HG03575 (cell line): ENCODE measurements around the gene SYNPO2.

Experiments used
- ATAC-seq: cut with Tn5 transposase; IDR thresholded peaks from one replicate; pipeline ENCODE4 v1.9.1; 2021; ENCODE audit not compliant: unreplicated experiment, insufficient number of reproducible peaks, low FRiP score; ENCODE audit errors: extremely low read depth

Gene SYNPO2

GRCh38 chr4:118888666-118889311 lies at the start of gene SYNPO2:
TSS of gene SYNPO2 (plus strand) at chr4:118888854. CDS start at chr4:118889037, 183 bp downstream.
- ATAC-seq = no peak

- ATAC-seq = no peak
These were observed 49.3 kb upstream of the SYNPO2 start for GRCh38 chr4:118839221-118839927.

GRCh38 chr4:118842055-118842454 lies 46.6 kb upstream of the SYNPO2 start:
- ATAC-seq = no peak

GRCh38 chr4:118843237-118843636 lies 45.4 kb upstream of the SYNPO2 start:
- ATAC-seq = no peak

GRCh38 chr4:118845552-118846050 lies 43.1 kb upstream of the SYNPO2 start:
- ATAC-seq = no peak

GRCh38 chr4:118846979-118847378 lies 41.7 kb upstream of the SYNPO2 start:
- no peak for ATAC-seq

- ATAC-seq = no peak
These were observed 40.4 kb upstream of the SYNPO2 start for GRCh38 chr4:118848242-118848641.

GRCh38 chr4:118848901-118849300 lies 39.8 kb upstream of the SYNPO2 start:
- no peak for ATAC-seq

- no peak for ATAC-seq
These were observed 38.7 kb upstream of the SYNPO2 start for GRCh38 chr4:118849867-118850487.

- peak; percentile 94 for ATAC-seq
These were observed 38.0 kb upstream of the SYNPO2 start for GRCh38 chr4:118850488-118851173.

GRCh38 chr4:118857760-118858159 lies 30.9 kb upstream of the SYNPO2 start:
- no peak for ATAC-seq

- ATAC-seq = no peak
These were observed 29.9 kb upstream of the SYNPO2 start for GRCh38 chr4:118858779-118859178.

- ATAC-seq = peak; percentile 74
These were observed 23.5 kb upstream of the SYNPO2 start for GRCh38 chr4:118865091-118865708.

GRCh38 chr4:118866442-118866841 lies 22.2 kb upstream of the SYNPO2 start:
- ATAC-seq = no peak

GRCh38 chr4:118867311-118868067 lies 21.2 kb upstream of the SYNPO2 start:
- no peak for ATAC-seq

GRCh38 chr4:118869808-118870342 lies 18.8 kb upstream of the SYNPO2 start:
- no peak for ATAC-seq

- no peak for ATAC-seq
These were observed 16.5 kb upstream of the SYNPO2 start for GRCh38 chr4:118872181-118872580.

GRCh38 chr4:118877797-118878196 lies 10.9 kb upstream of the SYNPO2 start:
- ATAC-seq = no peak
